Astrocyte (in vitro differentiated cells and primary cell): ENCODE results near the gene ITPR2. TPM values are rescaled to one million over a fixed set of nuclear protein-coding genes. Genes with fewer than 3 reads are reported as not detected.
"Not testable (repeated sequence)": the region's sequence is repeated elsewhere in the genome, so short reads cannot be mapped to it uniquely, and the experiment has no call there.

Experiments used
- DNase-seq: peaks from one replicate; pipeline ENCODE4 v3.0.0-alpha.2; 2010; ENCODE audit warnings: low read depth
- FAIRE-seq: peaks from 2 replicates; lab custom pipeline; 2011; peaks lifted over from hg19 to GRCh38; lab: Jason Lieb, UNC
- H2AFZ ChIP-seq: 2 replicates; pipeline ENCODE4 v1.6.0; 2012; ENCODE audit warnings: low read depth, low read length, inconsistent platforms
- H3K27ac ChIP-seq: 2 replicates; pipeline ENCODE4 v1.5.1; 2011; ENCODE audit warnings: low read depth, low read length, inconsistent platforms
- H3K27me3 ChIP-seq: 2 replicates; pipeline ENCODE4 v1.6.0; 2011; ENCODE audit warnings: low read length, inconsistent platforms; ENCODE audit not compliant: insufficient read depth
- H3K36me3 ChIP-seq: 2 replicates; pipeline ENCODE4 v1.5.1; 2011; ENCODE audit warnings: low read length, inconsistent platforms; ENCODE audit not compliant: insufficient read depth
- H3K4me1 ChIP-seq: 2 replicates; pipeline ENCODE4 v1.5.1; 2011; ENCODE audit warnings: low read length, inconsistent platforms; ENCODE audit not compliant: insufficient read depth
- H3K4me2 ChIP-seq: 2 replicates; pipeline ENCODE4 v1.6.0; 2012; ENCODE audit warnings: low read length, inconsistent platforms
- H3K4me3 ChIP-seq: 2 replicates; pipeline ENCODE4 v1.5.1; 2011; ENCODE audit warnings: low read depth, mild to moderate bottlenecking, low read length, inconsistent platforms; ENCODE audit not compliant: insufficient read depth
- H3K79me2 ChIP-seq: 2 replicates; pipeline ENCODE4 v1.6.0; 2012; ENCODE audit warnings: mild to moderate bottlenecking, low read length, inconsistent platforms; ENCODE audit not compliant: insufficient read depth
- H3K9ac ChIP-seq: 2 replicates; pipeline ENCODE4 v1.6.0; 2012; ENCODE audit warnings: mild to moderate bottlenecking, low read length, inconsistent platforms
- H3K9me3 ChIP-seq: 2 replicates; pipeline ENCODE4 v1.5.1; 2012; ENCODE audit warnings: low read depth, mild to moderate bottlenecking, low read length, inconsistent platforms; ENCODE audit not compliant: insufficient read depth
- H4K20me1 ChIP-seq: 2 replicates; pipeline ENCODE4 v1.6.0; 2012; ENCODE audit warnings: low read length, inconsistent platforms; ENCODE audit not compliant: insufficient read depth
- H3K27ac Mint-ChIP-seq: one replicate; pipeline ENCODE4 v1.8.0; 2021; ENCODE audit warnings: mild to moderate bottlenecking, mixed read lengths; ENCODE audit not compliant: unreplicated experiment
- H3K27me3 Mint-ChIP-seq: one replicate; pipeline ENCODE4 v1.8.0; 2021; ENCODE audit warnings: low read depth, mixed read lengths; ENCODE audit not compliant: unreplicated experiment
- H3K36me3 Mint-ChIP-seq: one replicate; pipeline ENCODE4 v1.8.0; 2021; ENCODE audit warnings: low read depth, mixed read lengths; ENCODE audit not compliant: unreplicated experiment
- H3K4me1 Mint-ChIP-seq: one replicate; pipeline ENCODE4 v1.8.0; 2021; ENCODE audit warnings: low read depth, mixed read lengths; ENCODE audit not compliant: unreplicated experiment
- H3K4me3 Mint-ChIP-seq: one replicate; pipeline ENCODE4 v1.8.0; 2021; ENCODE audit warnings: mild to moderate bottlenecking, moderate library complexity, mixed read lengths; ENCODE audit not compliant: unreplicated experiment
- H3K9me3 Mint-ChIP-seq: one replicate; pipeline ENCODE4 v1.8.0; 2021; ENCODE audit warnings: mild to moderate bottlenecking, mixed read lengths; ENCODE audit not compliant: unreplicated experiment
- CTCF ChIP-seq: IDR thresholded peaks from 2 replicates; pipeline ENCODE4 v1.5.1; 2011; ENCODE audit warnings: low read depth, mild to moderate bottlenecking, inconsistent platforms, low read length, moderate library complexity; ENCODE audit not compliant: insufficient read depth
- EZH2 ChIP-seq: IDR thresholded peaks from 2 replicates; pipeline ENCODE4 v1.6.1; 2012; ENCODE audit warnings: mild to moderate bottlenecking, low read length, inconsistent platforms; ENCODE audit not compliant: insufficient read depth
- total RNA-seq: library from RNA; stranded (reverse); gene quantifications from 2 replicates; pipeline ENCODE4 v1.2.1, GENCODE V29; 2021

ITPR2 gene
- total RNA-seq, 1 donor from 2014 or later = 24.4 TPM

GRCh38 chr12:26678697-26679660, 154.0 kb downstream of the ITPR2 start:
- H3K4me1 Mint-ChIP-seq = peaks cover 16% of the 10 kb centered on the region
- DNase-seq = no peak
- no peak overlapping the region for H3K9ac ChIP-seq
- H3K4me3 Mint-ChIP-seq = no peak overlapping the region
- no peaks in the 10 kb centered on the region for H3K79me2 ChIP-seq
- H3K4me2 ChIP-seq = no peak overlapping the region
- no peak for TF ChIP-seq CTCF
- TF ChIP-seq EZH2 = no peak
- H3K4me3 ChIP-seq = no peak overlapping the region
- peaks cover 5% of the 10 kb centered on the region for H3K9me3 Mint-ChIP-seq
- H3K27me3 Mint-ChIP-seq = no peaks in the 10 kb centered on the region
- FAIRE-seq = no peak
- peaks cover 11% of the 10 kb centered on the region for H3K36me3 Mint-ChIP-seq
- no peaks in the 10 kb centered on the region for H4K20me1 ChIP-seq
- H3K4me1 ChIP-seq = no peaks in the 10 kb centered on the region
- no peak overlapping the region for H3K27ac Mint-ChIP-seq
- no peak overlapping the region for H3K27ac ChIP-seq
- H3K27me3 ChIP-seq = no peaks in the 10 kb centered on the region
- no peak overlapping the region for H2AFZ ChIP-seq
- no peaks in the 10 kb centered on the region for H3K9me3 ChIP-seq
- H3K36me3 ChIP-seq = no peaks in the 10 kb centered on the region

GRCh38 chr12:26671487-26671886, 161.5 kb downstream of the ITPR2 start:
- not testable (repeated sequence) for H3K36me3 Mint-ChIP-seq, H4K20me1 ChIP-seq, H3K4me3 Mint-ChIP-seq, H3K27ac ChIP-seq, H3K27ac Mint-ChIP-seq, H3K9ac ChIP-seq, FAIRE-seq, H3K4me1 Mint-ChIP-seq, H3K27me3 Mint-ChIP-seq, H3K4me2 ChIP-seq, H3K4me3 ChIP-seq, H3K9me3 ChIP-seq, H3K79me2 ChIP-seq, H3K9me3 Mint-ChIP-seq, H3K27me3 ChIP-seq, DNase-seq, H2AFZ ChIP-seq, H3K36me3 ChIP-seq, H3K4me1 ChIP-seq

- Histone ChIP-seq H3K4me3 (no peak overlapping the region), H4K20me1 (no peaks in the 10 kb centered on the region), H3K4me2 (no peak overlapping the region), H3K27ac (no peak overlapping the region), H3K9me3 (no peaks in the 10 kb centered on the region), H2AFZ (no peak overlapping the region), H3K79me2 (no peaks in the 10 kb centered on the region), H3K9ac (no peak overlapping the region), H3K4me1 (no peaks in the 10 kb centered on the region), H3K36me3 (no peaks in the 10 kb centered on the region), H3K27me3 (no peaks in the 10 kb centered on the region)
- no peak overlapping the region for H3K4me3 Mint-ChIP-seq
- FAIRE-seq (no peak), DNase-seq (no peak)
- peaks cover 7% of the 10 kb centered on the region for H3K4me1 Mint-ChIP-seq
- TF ChIP-seq EZH2 (no peak), CTCF (no peak)
- H3K27ac Mint-ChIP-seq = no peak overlapping the region
- H3K9me3 Mint-ChIP-seq = no peaks in the 10 kb centered on the region
- H3K27me3 Mint-ChIP-seq = no peaks in the 10 kb centered on the region
- H3K36me3 Mint-ChIP-seq = peaks cover 5% of the 10 kb centered on the region
Observed at GRCh38 chr12:26668847-26669246, 164.1 kb downstream of the ITPR2 start.
